Measurements from ENCODE around the gene GCA.

Gene GCA

DNA sequence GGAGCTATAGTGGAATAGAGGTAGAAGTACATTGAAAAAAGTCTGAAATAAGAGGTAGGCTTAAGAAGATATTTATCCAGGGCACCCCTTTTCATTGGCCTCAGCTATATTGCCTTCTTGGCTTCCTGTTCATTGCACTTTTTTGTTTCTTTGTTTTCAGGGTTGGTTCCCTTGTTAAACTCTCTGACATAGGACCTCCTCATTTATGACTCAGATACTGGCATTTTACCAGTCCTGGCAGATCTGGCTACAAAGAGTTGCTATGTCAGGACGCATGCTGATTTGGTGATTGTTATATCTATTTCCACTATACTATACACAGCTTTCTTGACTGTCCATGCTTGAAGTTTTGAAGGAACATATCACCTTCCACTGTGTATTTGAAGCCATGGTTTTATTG lies 60.0 kb downstream of the GCA start:
- ChIA-PET POLR2A (no interaction called here), CTCF (interaction anchor here (1.3 kb wide), 1 partner anchor 13 kb away, joined by 5 read pairs; no protein-coding TSS in a partner anchor)
- TF ChIP-seq, protein P1, sequence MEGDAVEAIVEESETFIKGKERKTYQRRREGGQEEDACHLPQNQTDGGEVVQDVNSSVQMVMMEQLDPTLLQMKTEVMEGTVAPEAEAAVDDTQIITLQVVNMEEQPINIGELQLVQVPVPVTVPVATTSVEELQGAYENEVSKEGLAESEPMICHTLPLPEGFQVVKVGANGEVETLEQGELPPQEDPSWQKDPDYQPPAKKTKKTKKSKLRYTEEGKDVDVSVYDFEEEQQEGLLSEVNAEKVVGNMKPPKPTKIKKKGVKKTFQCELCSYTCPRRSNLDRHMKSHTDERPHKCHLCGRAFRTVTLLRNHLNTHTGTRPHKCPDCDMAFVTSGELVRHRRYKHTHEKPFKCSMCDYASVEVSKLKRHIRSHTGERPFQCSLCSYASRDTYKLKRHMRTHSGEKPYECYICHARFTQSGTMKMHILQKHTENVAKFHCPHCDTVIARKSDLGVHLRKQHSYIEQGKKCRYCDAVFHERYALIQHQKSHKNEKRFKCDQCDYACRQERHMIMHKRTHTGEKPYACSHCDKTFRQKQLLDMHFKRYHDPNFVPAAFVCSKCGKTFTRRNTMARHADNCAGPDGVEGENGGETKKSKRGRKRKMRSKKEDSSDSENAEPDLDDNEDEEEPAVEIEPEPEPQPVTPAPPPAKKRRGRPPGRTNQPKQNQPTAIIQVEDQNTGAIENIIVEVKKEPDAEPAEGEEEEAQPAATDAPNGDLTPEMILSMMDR (IDR thresholded peaks at IDR 0.05; ENCODE audit: control extremely low read depth, extremely low read depth, low read depth, missing control alignments): no peak
- no peak for DNase-seq (ENCODE audit: extremely low spot score)

Measured in GM10248 (cell line).